ENCODE data around the gene NFYC.

NFYC gene

DNA sequence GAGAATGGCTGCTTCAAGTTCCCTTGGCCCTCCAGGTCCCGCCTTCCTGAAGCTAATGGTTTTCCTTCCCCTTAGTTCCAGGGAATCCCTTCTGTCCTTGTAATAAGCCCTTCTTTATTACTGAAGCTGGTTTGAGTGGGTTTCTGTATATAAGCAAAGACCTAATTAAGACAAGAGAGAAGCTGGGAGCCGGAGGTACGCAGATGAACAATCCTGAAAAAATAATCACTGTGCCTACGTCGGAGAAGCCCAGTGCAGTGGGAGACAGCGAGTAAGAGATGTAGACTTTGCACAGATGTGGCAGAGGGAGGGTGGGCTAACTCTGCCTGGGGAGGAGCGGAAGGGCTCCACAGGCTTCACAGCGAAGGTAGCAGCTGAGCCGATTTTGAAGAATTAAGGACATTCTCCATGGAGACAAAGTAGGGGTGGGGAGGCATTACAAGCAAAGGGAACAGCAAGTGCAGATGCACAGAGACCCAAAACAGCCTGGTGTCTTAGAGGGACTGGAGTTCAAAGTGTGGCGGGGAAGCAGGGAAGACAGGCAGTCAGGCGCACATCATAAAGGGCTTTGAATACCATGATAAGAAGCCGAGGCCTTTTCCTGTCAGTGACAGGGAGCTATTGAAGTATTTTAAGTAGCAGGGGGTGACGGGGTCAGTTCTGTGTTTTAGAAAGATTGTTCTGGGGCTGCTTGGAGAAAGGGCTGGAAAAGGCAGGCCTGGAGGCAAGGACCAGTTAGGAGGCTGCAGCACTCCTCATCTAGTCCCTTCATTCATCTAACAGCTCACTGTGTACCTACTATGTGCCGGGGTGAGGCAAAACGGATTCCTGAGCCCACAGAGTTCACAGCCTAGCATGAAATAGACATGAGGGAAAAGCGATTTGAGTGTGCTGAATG, 32.5 kb upstream of the NFYC start:
- POLR2A ChIA-PET = no interaction called here
- CTCF ChIA-PET = interaction anchor here (0.7 to 1.6 kb wide), 2 partner anchors 9 to 17 kb away, joined by 3 to 4 read pairs; no protein-coding TSS in a partner anchor
- TF ChIP-seq, protein P1, sequence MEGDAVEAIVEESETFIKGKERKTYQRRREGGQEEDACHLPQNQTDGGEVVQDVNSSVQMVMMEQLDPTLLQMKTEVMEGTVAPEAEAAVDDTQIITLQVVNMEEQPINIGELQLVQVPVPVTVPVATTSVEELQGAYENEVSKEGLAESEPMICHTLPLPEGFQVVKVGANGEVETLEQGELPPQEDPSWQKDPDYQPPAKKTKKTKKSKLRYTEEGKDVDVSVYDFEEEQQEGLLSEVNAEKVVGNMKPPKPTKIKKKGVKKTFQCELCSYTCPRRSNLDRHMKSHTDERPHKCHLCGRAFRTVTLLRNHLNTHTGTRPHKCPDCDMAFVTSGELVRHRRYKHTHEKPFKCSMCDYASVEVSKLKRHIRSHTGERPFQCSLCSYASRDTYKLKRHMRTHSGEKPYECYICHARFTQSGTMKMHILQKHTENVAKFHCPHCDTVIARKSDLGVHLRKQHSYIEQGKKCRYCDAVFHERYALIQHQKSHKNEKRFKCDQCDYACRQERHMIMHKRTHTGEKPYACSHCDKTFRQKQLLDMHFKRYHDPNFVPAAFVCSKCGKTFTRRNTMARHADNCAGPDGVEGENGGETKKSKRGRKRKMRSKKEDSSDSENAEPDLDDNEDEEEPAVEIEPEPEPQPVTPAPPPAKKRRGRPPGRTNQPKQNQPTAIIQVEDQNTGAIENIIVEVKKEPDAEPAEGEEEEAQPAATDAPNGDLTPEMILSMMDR (IDR thresholded peaks at IDR 0.05; ENCODE audit: control extremely low read depth, extremely low read depth, low read depth, missing control alignments) = no peak
- no peak for DNase-seq (ENCODE audit: extremely low spot score)

DNA sequence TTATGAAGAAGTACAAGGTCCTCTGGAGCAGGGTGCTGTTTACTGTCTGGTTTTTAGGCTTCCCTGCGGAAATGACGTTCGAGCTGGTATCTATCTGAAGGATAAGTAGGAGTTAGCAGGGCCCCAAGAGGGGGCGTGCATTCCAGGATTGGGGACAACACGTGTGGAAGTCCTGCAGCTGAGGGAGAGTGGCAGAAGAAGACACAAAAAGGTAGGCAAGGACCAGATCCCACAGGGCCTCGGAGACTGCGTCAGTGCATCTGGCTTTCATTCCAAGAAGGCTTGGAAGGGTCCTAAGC, 31.9 kb upstream of the NFYC start:
- ChIA-PET CTCF (interaction anchor here (0.7 to 1.6 kb wide), 2 partner anchors 9 to 17 kb away, joined by 3 to 4 read pairs; no protein-coding TSS in a partner anchor), POLR2A (no interaction called here)
- no peak for DNase-seq (ENCODE audit: extremely low spot score)
- TF ChIP-seq, protein P1 (IDR thresholded peaks at IDR 0.05; ENCODE audit: control extremely low read depth, extremely low read depth, low read depth, missing control alignments) = no peak

DNA sequence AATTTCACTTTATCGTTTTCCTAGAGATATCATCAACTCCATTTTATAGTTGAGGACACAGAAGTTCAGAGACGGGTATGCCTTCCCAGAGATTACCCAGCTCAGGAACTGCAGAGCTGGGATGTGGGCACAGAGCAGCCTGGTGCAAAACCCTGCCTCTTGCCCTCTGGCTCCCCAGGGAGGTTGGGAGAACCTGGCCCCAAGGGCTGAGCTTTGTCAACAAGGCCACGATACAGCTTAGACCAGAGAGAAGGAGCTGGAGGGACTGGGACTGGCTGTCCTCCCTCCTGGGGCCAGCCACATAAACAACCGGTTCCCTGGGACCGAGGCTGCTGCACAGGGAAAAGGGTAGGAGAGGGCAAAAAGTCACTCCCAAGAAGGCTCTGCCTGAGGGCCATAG, 29.8 kb upstream of the NFYC start:
- CTCF ChIA-PET = interaction anchor here (1.1 to 2.0 kb wide), 2 partner anchors 11 to 14 kb away, joined by 3 to 5 read pairs; no protein-coding TSS in a partner anchor
- TF ChIP-seq, protein P1 (IDR thresholded peaks at IDR 0.05; ENCODE audit: control extremely low read depth, extremely low read depth, low read depth, missing control alignments) = no peak
- POLR2A ChIA-PET = no interaction called here
- no peak for DNase-seq (ENCODE audit: extremely low spot score)

DNA sequence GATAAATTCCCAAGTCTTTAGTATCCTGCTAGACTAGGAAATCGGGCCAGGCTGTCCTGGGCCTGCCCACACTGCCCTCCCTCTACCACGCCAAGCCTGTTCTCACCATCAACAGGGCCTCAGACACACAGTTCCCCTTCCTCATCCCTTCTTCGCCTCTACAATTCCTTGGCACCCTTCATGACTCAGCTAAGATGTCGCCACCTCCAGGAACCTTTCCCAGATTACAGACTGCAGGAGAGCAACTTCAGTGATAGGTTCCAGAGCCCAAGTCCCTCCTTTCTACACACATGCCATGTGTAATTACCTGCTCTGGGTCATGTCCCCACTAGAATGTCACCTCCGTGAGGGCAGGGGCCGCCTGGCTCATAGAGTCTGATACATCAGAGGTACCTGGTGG, 29.4 kb upstream of the NFYC start:
- CTCF ChIA-PET = interaction anchor here (1.1 to 2.0 kb wide), 3 partner anchors 12 to 286 kb away, joined by 3 to 5 read pairs (median 3); no protein-coding TSS in a partner anchor
- TF ChIP-seq, protein P1 (IDR thresholded peaks at IDR 0.05; ENCODE audit: control extremely low read depth, extremely low read depth, low read depth, missing control alignments) = no peak
- DNase-seq (ENCODE audit: extremely low spot score) = no peak
- POLR2A ChIA-PET = no interaction called here

DNA sequence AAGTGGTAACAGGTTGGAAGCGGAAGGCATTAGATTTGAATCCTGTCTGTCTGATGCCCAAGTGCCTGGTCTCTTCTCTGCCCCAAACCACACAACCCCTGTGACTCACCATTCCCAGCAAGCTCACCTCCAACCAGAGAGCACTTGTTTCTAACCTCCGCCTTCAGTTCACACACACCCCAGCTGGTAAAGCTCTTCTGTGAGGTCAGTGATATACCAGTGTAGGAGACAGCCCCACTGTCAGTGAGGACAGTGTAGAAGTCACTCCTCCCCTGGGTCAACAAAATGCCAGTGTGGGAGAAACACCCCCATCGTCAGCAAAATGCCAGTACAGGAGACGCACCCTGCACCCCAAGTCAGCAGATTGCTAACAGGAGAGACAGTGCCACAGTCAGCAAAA, 28.6 kb upstream of the NFYC start:
- ChIA-PET CTCF (interaction anchor here (0.8 to 2.6 kb wide), 4 partner anchors 13 to 286 kb away, joined by 3 to 5 read pairs (median 4); no protein-coding TSS in a partner anchor), POLR2A (no interaction called here)
- DNase-seq (ENCODE audit: extremely low spot score) = no peak
- TF ChIP-seq, protein P1 (IDR thresholded peaks at IDR 0.05; ENCODE audit: control extremely low read depth, extremely low read depth, low read depth, missing control alignments) = no peak

DNA sequence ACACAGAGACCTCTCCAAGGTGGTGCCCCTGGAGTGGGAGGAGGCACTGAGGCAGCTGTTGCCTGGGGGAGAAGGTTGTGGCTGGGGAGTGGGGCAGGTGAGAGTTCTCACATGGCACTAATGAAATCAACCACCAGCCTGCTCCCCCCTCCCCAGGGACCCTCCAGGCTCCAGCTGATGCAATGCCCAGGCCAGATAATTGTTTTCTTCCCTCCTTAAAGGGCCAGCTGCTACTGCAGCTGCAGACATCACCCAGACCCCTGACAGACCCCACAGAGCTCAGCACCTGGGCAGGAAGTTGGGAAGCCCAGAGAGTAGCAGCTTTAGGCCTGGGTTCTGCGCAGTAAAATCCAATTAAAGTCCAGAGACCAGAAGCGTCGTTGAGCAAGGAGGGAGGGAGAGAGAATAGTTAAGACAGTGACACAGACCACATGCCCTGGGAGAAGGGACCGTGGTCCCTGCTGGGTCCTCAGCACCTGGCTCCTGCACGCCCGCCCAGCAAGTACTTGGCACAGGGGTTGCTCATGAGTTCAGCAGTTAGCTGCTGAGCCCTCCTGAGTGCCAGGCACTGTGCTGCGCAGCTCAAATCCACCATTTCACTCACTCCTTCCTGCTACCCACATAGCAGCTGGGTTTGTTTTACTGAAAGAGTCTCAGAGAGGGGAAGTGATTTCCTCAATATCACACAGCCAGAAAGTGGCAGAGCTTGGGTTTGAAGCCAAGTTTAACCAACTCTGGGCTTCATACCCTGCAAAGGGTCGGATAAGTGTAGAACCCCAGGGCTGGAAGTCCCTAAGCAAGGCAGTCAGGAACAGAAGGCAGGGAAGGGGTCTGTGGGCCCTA, 28.0 kb upstream of the NFYC start:
- ChIA-PET CTCF (interaction anchor here (0.8 to 2.6 kb wide), 5 partner anchors 10 to 285 kb away, joined by 3 to 5 read pairs (median 3); no protein-coding TSS in a partner anchor), POLR2A (no interaction called here)
- TF ChIP-seq, protein P1 (IDR thresholded peaks at IDR 0.05; ENCODE audit: control extremely low read depth, extremely low read depth, low read depth, missing control alignments) = no peak
- no peak for DNase-seq (ENCODE audit: extremely low spot score)

Measured in GM10248 (cell line).